ENCODE results near the gene CWC27.

CWC27 gene

GRCh38 chr5:64836786-64837185 lies 68.1 kb downstream of the CWC27 start:
- POLR2A ChIA-PET = no interaction called here
- TF ChIP-seq CTCF (IDR thresholded peaks at IDR 0.05; ENCODE audit: control extremely low read depth, extremely low read depth, low read depth, missing control alignments) = no peak
- no peak for DNase-seq (ENCODE audit: extremely low spot score)
- CTCF ChIA-PET = no interaction called here

DNA sequence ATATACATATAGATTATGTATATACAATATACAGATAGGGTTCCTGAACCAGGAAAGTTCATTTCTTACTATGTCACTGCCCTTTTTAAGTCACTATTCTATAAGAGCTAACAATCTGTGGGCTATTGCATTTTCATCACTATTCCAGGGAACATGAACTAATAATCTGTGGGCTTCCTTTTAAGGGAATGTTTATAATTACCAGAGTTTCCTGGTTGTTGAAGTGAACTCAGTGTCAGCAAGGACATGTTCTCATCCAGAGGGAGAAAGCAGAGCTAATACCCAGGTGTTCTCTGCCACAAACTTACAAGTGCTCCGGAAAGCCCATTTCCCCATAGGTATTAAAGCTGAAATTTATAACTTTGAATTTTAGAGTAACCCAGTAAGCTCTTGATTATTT lies 69.6 kb downstream of the CWC27 start:
- CTCF ChIA-PET = interaction anchor here (0.9 kb wide), 1 partner anchor 23 kb away, joined by 3 read pairs; no protein-coding TSS in a partner anchor

DNA sequence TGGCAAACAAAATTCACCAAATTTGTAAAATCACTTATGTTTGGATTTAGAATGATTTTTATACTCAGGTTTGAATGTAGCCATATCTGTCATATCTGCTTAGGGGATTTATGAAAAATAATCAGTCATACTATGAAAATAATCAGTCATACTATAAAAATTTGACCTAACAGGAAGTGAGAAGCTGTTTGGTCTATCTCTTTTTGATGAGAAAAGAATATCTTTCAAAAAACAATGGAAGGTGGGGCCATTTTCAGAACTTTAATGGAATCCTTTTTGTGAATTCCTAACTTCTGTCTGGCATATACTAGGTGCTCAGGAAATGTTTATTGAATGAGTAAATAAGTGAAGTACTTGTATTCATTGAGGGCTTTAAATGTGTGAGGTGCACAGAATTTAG lies 70.1 kb downstream of the CWC27 start:
- TF ChIP-seq CTCF (IDR thresholded peaks at IDR 0.05; ENCODE audit: control extremely low read depth, extremely low read depth, low read depth, missing control alignments) = no peak
- DNase-seq (ENCODE audit: extremely low spot score) = no peak
- ChIA-PET CTCF (interaction anchor here (0.9 kb wide), 1 partner anchor 23 kb away, joined by 3 read pairs; no protein-coding TSS in a partner anchor), POLR2A (no interaction called here)

More for the DNA sequence above, 69.6 kb downstream of the CWC27 start:
- POLR2A ChIA-PET = no interaction called here
- TF ChIP-seq CTCF (IDR thresholded peaks at IDR 0.05; ENCODE audit: control extremely low read depth, extremely low read depth, low read depth, missing control alignments) = no peak
- no peak for DNase-seq (ENCODE audit: extremely low spot score)

- POLR2A ChIA-PET = no interaction called here
Measured at GRCh38 chr5:64839936-64840335, 71.2 kb downstream of the CWC27 start.

DNA sequence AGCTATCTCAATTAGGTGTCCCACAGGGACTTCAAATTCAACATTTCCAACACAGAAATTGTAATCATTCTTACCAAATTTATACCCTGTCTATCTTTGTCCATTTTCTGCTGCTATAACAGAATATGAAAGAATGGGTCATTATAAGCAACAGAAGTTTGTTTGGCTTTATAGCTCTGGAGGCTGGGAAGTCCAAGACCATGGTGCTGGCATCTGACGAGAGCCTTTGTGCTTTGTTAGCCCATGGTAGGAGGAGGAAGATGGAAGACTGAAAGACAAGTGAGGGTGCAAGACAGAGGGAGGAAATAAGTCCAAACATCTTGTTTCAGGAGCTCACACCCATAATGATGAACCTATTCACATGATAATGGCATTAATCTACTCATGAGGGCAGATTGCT lies 72.2 kb downstream of the CWC27 start:
- no peak for TF ChIP-seq CTCF (IDR thresholded peaks at IDR 0.05; ENCODE audit: control extremely low read depth, extremely low read depth, low read depth, missing control alignments)
- ChIA-PET POLR2A (no interaction called here), CTCF (interaction anchor here (1.2 to 2.1 kb wide), 3 partner anchors 9 to 17 kb away, joined by 3 to 5 read pairs (median 4); no protein-coding TSS in a partner anchor)
- DNase-seq (ENCODE audit: extremely low spot score) = no peak

More at GRCh38 chr5:64839936-64840335, 71.2 kb downstream of the CWC27 start:
- TF ChIP-seq CTCF (IDR thresholded peaks at IDR 0.05; ENCODE audit: control extremely low read depth, extremely low read depth, low read depth, missing control alignments) = no peak
- no peak for DNase-seq (ENCODE audit: extremely low spot score)
- CTCF ChIA-PET = interaction anchor here (1.5 to 2.1 kb wide), 2 partner anchors 10 to 14 kb away, joined by 4 to 5 read pairs; no protein-coding TSS in a partner anchor

DNA sequence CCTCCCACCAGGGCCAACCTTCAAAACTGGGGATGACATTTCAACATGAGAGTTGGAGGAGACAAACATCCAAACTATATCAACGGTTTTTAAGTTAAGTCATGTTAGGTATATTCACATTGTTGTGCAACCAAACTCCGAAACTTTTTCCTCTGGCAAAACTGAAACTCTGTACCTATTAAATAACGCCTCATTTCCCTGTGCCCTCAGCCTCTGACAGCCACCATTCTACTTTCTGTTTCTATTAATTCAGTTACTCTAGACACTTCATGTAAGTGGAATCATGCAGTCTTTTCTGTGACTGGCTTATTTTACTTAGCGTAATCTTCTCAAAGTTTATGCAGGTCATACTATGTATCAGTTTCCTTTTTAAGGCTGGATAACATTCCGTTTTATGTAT lies 85.0 kb downstream of the CWC27 start:
- ChIA-PET POLR2A (no interaction called here), CTCF (no interaction called here)
- no peak for TF ChIP-seq CTCF (IDR thresholded peaks at IDR 0.05; ENCODE audit: control extremely low read depth, extremely low read depth, low read depth, missing control alignments)
- no peak for DNase-seq (ENCODE audit: extremely low spot score)

- no peak for DNase-seq (ENCODE audit: extremely low spot score)
- ChIA-PET POLR2A (no interaction called here), CTCF (no interaction called here)
- TF ChIP-seq CTCF (IDR thresholded peaks at IDR 0.05; ENCODE audit: control extremely low read depth, extremely low read depth, low read depth, missing control alignments) = no peak
Measured at GRCh38 chr5:64854855-64855254, 86.1 kb downstream of the CWC27 start.

Data from GM10248 (cell line).